ENCODE data around the gene C1orf53. TPM values are rescaled to one million over a fixed set of nuclear protein-coding genes. Genes with fewer than 3 reads are reported as not detected.

C1orf53 gene
- total and polyA plus RNA-seq, 2 of the 8 experiments (the other 6 are each of a cell fraction or from before 2014, with no cell fraction given), result 0.56 to 1.3 TPM

DNA sequence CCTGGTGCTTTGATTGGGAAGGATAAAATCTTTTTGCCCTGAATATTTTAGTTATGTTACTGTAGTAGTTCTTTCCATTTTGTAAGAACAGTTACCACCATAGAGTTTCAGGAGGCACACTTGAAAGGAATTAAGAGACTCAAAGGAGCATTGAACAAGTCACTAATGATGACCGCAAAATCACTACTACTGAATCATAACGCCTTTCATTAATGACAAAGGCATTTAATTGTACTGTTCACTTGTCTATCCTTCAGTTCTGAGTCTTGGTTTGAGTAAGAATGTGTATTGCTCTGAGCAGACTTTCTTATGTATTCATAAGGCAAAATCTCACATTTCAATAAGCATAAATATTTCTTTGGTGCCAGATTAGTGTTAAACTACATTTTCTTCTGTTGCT is 39.6 kb downstream of the C1orf53 start:
- Histone ChIP-seq H2BK120ac (replicated peaks; ENCODE audit: low read depth, low read length) (no peak overlapping the region), H3K79me1 (ENCODE audit: low read depth, low read length) (no peaks in the 10 kb centered on the region), H3K56ac (replicated peaks; ENCODE audit: insufficient read length, low read depth, low read length) (no peak overlapping the region), H2BK20ac (ENCODE audit: low read length) (no peak overlapping the region), H2BK5ac (ENCODE audit: low read depth, low read length) (no peak overlapping the region), H3K4me1 (replicated peaks in 1 of 4; ENCODE audit: control insufficient read depth in 3 of 4, insufficient read depth in 4 of 4, low read length in 3 of 4) (no peaks in the 10 kb centered on the region), H2BK15ac (ENCODE audit: low read length) (no peak overlapping the region), H4K91ac (replicated peaks; ENCODE audit: insufficient read length, low read length) (no peak overlapping the region), H3K79me2 (ENCODE audit: control insufficient read depth in 1 of 2, insufficient read depth in 2 of 2, low read length in 2 of 2) (no peaks in the 10 kb centered on the region), H3K4me3 (ENCODE audit: extremely low read depth in 1 of 4, insufficient read depth in 2 of 4, low read depth in 3 of 4, low read length in 4 of 4) (no peak overlapping the region), H3K4ac (replicated peaks; ENCODE audit: insufficient read length, low read depth, low read length) (no peak overlapping the region), H3K14ac (ENCODE audit: insufficient read length) (no peak overlapping the region), H3K27me3 (replicated peaks in 1 of 4; ENCODE audit: control insufficient read depth in 3 of 4, extremely low read depth in 1 of 4, insufficient read depth in 3 of 4, low read length in 3 of 4) (no peaks in the 10 kb centered on the region), H3K4me2 (ENCODE audit: insufficient read depth in 1 of 2, low read depth in 2 of 2, low read length in 2 of 2) (no peak overlapping the region), H4K20me1 (replicated peaks in 1 of 2; ENCODE audit: control insufficient read depth in 1 of 2, insufficient read depth in 2 of 2, low read length in 2 of 2) (no peaks in the 10 kb centered on the region), H3K23ac (ENCODE audit: insufficient read length) (no peak overlapping the region), H3K9me3 (ENCODE audit: insufficient read depth in 2 of 2, low read depth in 1 of 2, low read length in 1 of 2) (no peaks in the 10 kb centered on the region), H3K27ac (ENCODE audit: low read depth, low read length) (no peak overlapping the region), H3K9ac (replicated peaks in 1 of 4; ENCODE audit: extremely low read depth in 1 of 4, low read depth in 3 of 4, low read length in 3 of 4) (no peak overlapping the region), H4K5ac (ENCODE audit: insufficient read length, low read depth, low read length) (no peak overlapping the region), H2AFZ (ENCODE audit: low read length) (no peak overlapping the region), H3K18ac (ENCODE audit: extremely low read depth, low read length) (no peak overlapping the region), H2BK12ac (ENCODE audit: low read depth, low read length) (no peak overlapping the region), H3K36me3 (ENCODE audit: control insufficient read depth in 2 of 4, insufficient read depth in 4 of 4, low read length in 3 of 4) (no peaks in the 10 kb centered on the region), H2AK5ac (ENCODE audit: low read depth, low read length) (no peak overlapping the region), H4K8ac (ENCODE audit: extremely low read depth, insufficient read depth, low read length) (no peak overlapping the region), H3K23me2 (ENCODE audit: low read depth, low read length) (no peaks in the 10 kb centered on the region)
- TF ChIP-seq TEAD4 (IDR thresholded peaks at IDR 0.05; ENCODE audit: low read depth, low read length) (no peak), SIX5 (IDR thresholded peaks at IDR 0.05; ENCODE audit: low read depth, low read length) (no peak), SP2 (IDR thresholded peaks at IDR 0.05; ENCODE audit: low read length) (no peak), SP1 (IDR thresholded peaks at IDR 0.05; ENCODE audit: low read depth, low read length) (no peak)
- ChIA-PET POLR2A (ENCODE audit: partially characterized antibody) (no interaction called here), CTCF (ENCODE audit: partially characterized antibody) (interaction anchor here (0.5 kb wide), 1 partner anchor 285 kb away, joined by 3 read pairs; no protein-coding TSS in a partner anchor)
- DNase-seq (ENCODE audit: low read depth in 1 of 2, low spot score in 2 of 2), result no peak
- no peak for FAIRE-seq
- 84% methylated on average over 2 of the region's 2 CpGs; no CpG with 5 or more reads in 1 of the 2 experiments for WGBS, 2 experiments (ENCODE audit: extremely low coverage in 1 of 2, insufficient coverage in 1 of 2, insufficient read length in 1 of 2, insufficient replicate concordance in 2 of 2, low coverage in 1 of 2, low lambda C conversion rate in 2 of 2, missing lambda C conversion rate in 1 of 2)
